MCF 10A (cell line): ENCODE measurements around the gene AGBL5. TPM values are rescaled to one million over a fixed set of nuclear protein-coding genes. Genes with fewer than 3 reads are reported as not detected.

Experiments
- BruUV-seq: library from RNA; stranded (reverse); fragments of 400-500 nt; replicated peaks from 2 replicates; lab custom pipeline; 2021; lab: Mats Ljungman, UMichigan
- CTCF ChIA-PET: fragments of 300-600 bp; sonication (Branson Sonifier 250); formaldehyde crosslinking; extraction: SDS; loops from one replicate; lab custom pipeline; 2021; ENCODE audit warnings: antibody characterized with exemption, inconsistent platforms; lab: Yijun Ruan, JAX
- POLR2A ChIA-PET: fragments of 300-600, 350-650 bp; sonication (Branson Sonifier 250); formaldehyde crosslinking; extraction: SDS; loops from one replicate; lab custom pipeline; 2020; ENCODE audit warnings: antibody characterized with exemption, inconsistent platforms; lab: Yijun Ruan, JAX
- DNase-seq: peaks from one replicate; pipeline ENCODE4 v3.0.0-alpha.2; 2018; ENCODE audit not compliant: unreplicated experiment
- H3K27ac Mint-ChIP-seq: one replicate; pipeline ENCODE4 v1.8.0; 2022; ENCODE audit warnings: mild to moderate bottlenecking, low read depth, mixed read lengths; ENCODE audit not compliant: unreplicated experiment
- H3K27me3 Mint-ChIP-seq: one replicate; pipeline ENCODE4 v1.8.0; 2022; ENCODE audit warnings: mixed read lengths; ENCODE audit not compliant: insufficient read depth, unreplicated experiment
- H3K36me3 Mint-ChIP-seq: one replicate; pipeline ENCODE4 v1.8.0; 2022; ENCODE audit warnings: mild to moderate bottlenecking, moderate library complexity, mixed read lengths; ENCODE audit not compliant: insufficient read depth, unreplicated experiment
- H3K4me1 Mint-ChIP-seq: one replicate; pipeline ENCODE4 v1.8.0; 2022; ENCODE audit warnings: mixed read lengths; ENCODE audit not compliant: insufficient read depth, unreplicated experiment
- H3K4me3 Mint-ChIP-seq: one replicate; pipeline ENCODE4 v1.8.0; 2022; ENCODE audit warnings: mild to moderate bottlenecking, moderate library complexity, mixed read lengths; ENCODE audit not compliant: unreplicated experiment
- H3K9me3 Mint-ChIP-seq: one replicate; pipeline ENCODE4 v1.8.0; 2022; ENCODE audit warnings: mixed read lengths; ENCODE audit not compliant: unreplicated experiment
- intact Hi-C: fragments of 100-400 bp; cut with micrococcal nuclease; formaldehyde crosslinking; loops from 2 replicates; pipeline ENCODE4 v1.14.1; 2022
- total RNA-seq: library from RNA; stranded (reverse); gene quantifications from 2 replicates; pipeline ENCODE4 v1.2.3, GENCODE V29; 2022
- TF ChIP-seq, protein P1 (sequence below): fragments of 200-600 bp; IDR thresholded peaks from one replicate; pipeline ENCODE4 v1.8.0; 2022; ENCODE audit warnings: antibody characterized with exemption, mild to moderate bottlenecking; ENCODE audit not compliant: unreplicated experiment

AGBL5 gene
- total RNA-seq, 1 experiment from 2014 or later: 22.7 TPM

DNA sequence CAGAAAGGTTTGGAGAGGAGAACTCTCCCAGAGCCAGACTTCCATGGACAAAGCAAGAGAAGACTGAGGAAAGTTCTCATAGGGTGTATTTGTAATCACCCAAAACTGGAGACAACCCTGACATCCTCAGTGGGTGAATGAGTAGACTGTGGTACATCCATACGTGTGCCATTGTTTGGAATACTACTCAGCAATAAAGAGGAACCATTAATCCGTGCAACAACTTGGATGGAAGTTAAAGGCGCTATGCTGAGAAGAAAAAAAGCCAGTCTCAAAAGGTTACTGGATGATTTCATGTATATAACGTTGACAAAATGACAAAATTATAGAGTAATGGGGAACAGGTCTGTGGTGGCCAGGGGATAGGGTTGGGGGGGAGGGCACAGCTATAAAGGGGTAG, 42.8 kb upstream of the AGBL5 start:
- TF ChIP-seq, protein P1, sequence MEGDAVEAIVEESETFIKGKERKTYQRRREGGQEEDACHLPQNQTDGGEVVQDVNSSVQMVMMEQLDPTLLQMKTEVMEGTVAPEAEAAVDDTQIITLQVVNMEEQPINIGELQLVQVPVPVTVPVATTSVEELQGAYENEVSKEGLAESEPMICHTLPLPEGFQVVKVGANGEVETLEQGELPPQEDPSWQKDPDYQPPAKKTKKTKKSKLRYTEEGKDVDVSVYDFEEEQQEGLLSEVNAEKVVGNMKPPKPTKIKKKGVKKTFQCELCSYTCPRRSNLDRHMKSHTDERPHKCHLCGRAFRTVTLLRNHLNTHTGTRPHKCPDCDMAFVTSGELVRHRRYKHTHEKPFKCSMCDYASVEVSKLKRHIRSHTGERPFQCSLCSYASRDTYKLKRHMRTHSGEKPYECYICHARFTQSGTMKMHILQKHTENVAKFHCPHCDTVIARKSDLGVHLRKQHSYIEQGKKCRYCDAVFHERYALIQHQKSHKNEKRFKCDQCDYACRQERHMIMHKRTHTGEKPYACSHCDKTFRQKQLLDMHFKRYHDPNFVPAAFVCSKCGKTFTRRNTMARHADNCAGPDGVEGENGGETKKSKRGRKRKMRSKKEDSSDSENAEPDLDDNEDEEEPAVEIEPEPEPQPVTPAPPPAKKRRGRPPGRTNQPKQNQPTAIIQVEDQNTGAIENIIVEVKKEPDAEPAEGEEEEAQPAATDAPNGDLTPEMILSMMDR: no peak
- ChIA-PET POLR2A (interaction anchor here (2.5 kb wide), 1 partner anchor 11 kb away, joined by 6 read pairs; no protein-coding TSS in a partner anchor), CTCF (interaction anchor here (0.9 to 1.2 kb wide), 2 partner anchors 8 to 76 kb away, joined by 3 to 6 read pairs; no protein-coding TSS in a partner anchor)
- DNase-seq: no peak
- H3K4me3 Mint-ChIP-seq: no peak overlapping the region
- BruUV-seq: no TSS peak
- H3K9me3 Mint-ChIP-seq: no peaks in the 10 kb centered on the region
- H3K27me3 Mint-ChIP-seq: no peaks in the 10 kb centered on the region
- no peak overlapping the region for H3K27ac Mint-ChIP-seq
- H3K4me1 Mint-ChIP-seq: peaks cover 13% of the 10 kb centered on the region
- no peaks in the 10 kb centered on the region for H3K36me3 Mint-ChIP-seq
- intact Hi-C loops: no loop called here

DNA sequence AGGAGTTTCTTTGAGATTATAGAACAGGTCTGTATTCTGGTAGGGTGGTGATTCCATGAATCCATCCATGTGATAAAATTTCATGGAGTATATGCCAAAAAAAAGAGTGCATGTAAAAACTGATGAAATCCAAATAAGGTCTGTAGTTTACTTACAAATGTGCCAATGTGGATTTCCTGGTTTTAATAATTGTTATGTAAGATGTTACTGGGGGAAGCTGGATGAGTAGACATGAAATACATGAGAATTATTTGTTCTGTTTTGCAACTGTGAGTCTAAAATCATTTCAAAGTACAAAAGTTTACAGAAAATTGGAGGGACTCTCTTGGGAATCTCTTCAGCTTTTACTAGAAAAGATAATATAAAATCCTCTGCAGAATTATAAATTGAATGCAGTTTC, 42.4 kb upstream of the AGBL5 start:
- DNase-seq: no peak
- no peak overlapping the region for H3K4me3 Mint-ChIP-seq
- H3K9me3 Mint-ChIP-seq: no peaks in the 10 kb centered on the region
- ChIA-PET CTCF (interaction anchor here (0.7 to 13.1 kb wide), 5 partner anchors 8 to 176 kb away, joined by 3 to 371 read pairs (median 3); no protein-coding TSS in a partner anchor), POLR2A (interaction anchor here (0.5 to 2.5 kb wide), 4 partner anchors 11 to 39 kb away, joined by 4 to 6 read pairs (median 4); no protein-coding TSS in a partner anchor)
- intact Hi-C loops: no loop called here
- H3K36me3 Mint-ChIP-seq: no peaks in the 10 kb centered on the region
- BruUV-seq: no TSS peak
- no peak overlapping the region for H3K27ac Mint-ChIP-seq
- H3K27me3 Mint-ChIP-seq: no peaks in the 10 kb centered on the region
- TF ChIP-seq, protein P1: no peak
- peaks cover 10% of the 10 kb centered on the region for H3K4me1 Mint-ChIP-seq

DNA sequence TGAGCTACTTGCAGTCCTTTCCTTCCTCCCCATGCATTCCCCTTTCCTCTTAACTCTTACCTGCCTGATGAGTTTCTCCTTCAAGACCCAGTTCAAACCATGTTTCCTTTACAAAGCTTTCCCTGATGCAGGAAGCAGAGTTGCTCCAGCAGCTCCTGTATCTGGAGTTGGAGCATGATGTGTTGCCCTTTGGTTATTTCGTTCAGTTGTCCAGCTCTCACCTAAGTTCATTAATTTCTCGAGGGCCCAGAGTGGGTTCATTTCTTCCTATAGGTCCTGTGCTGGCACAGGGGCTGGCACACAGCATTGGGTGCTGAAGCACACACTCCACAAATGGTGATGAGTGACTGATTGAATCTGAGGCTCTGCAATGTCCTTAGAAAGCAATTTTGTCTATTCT, 41.8 kb upstream of the AGBL5 start:
- H3K4me3 Mint-ChIP-seq: no peak overlapping the region
- DNase-seq: no peak
- TF ChIP-seq, protein P1: no peak
- peaks cover 10% of the 10 kb centered on the region for H3K4me1 Mint-ChIP-seq
- intact Hi-C loops: no loop called here
- no TSS peak for BruUV-seq
- H3K27ac Mint-ChIP-seq: no peak overlapping the region
- no peaks in the 10 kb centered on the region for H3K27me3 Mint-ChIP-seq
- H3K36me3 Mint-ChIP-seq: no peaks in the 10 kb centered on the region
- H3K9me3 Mint-ChIP-seq: no peaks in the 10 kb centered on the region
- CTCF ChIA-PET: interaction anchor here (0.7 to 13.1 kb wide), 6 partner anchors 22 to 176 kb away, joined by 3 to 371 read pairs (median 3); no protein-coding TSS in a partner anchor
- POLR2A ChIA-PET: interaction anchor here (0.5 to 2.5 kb wide), 5 partner anchors 12 to 40 kb away, joined by 4 to 6 read pairs (median 4); no protein-coding TSS in a partner anchor

DNA sequence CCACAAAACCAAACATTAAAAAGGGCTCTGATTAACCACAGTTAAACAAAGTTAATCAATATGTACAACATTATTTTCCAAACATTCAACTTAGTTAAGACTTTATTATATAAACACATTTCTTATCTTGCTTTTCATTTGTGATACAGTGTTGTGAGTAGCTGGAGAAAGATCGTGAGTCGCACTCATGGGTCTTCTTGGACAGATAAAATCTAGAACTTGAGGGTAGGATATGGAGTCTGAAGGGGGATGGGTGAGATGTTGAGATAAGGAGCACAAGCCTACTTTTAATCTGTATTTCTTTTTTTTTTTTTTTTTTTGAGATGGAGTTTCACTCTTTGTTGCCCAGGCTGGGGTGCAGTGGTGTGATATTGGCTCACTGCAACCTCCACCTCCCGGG, 41.3 kb upstream of the AGBL5 start:
- intact Hi-C loops: no loop called here
- H3K36me3 Mint-ChIP-seq: no peaks in the 10 kb centered on the region
- POLR2A ChIA-PET: interaction anchor here (0.7 to 2.5 kb wide), 7 partner anchors 12 to 283 kb away, joined by 3 to 6 read pairs (median 4); no protein-coding TSS in a partner anchor

More for the DNA sequence above, 41.3 kb upstream of the AGBL5 start:
- no TSS peak for BruUV-seq
- CTCF ChIA-PET: interaction anchor here (1.0 to 13.1 kb wide), 3 partner anchors 22 to 164 kb away, joined by 3 to 371 read pairs (median 7); no protein-coding TSS in a partner anchor
- TF ChIP-seq, protein P1: no peak
- H3K27me3 Mint-ChIP-seq: no peaks in the 10 kb centered on the region
- peaks cover 12% of the 10 kb centered on the region for H3K4me1 Mint-ChIP-seq
- H3K4me3 Mint-ChIP-seq: no peak overlapping the region
- peak overlapping the region; percentile 1 for H3K27ac Mint-ChIP-seq
- no peaks in the 10 kb centered on the region for H3K9me3 Mint-ChIP-seq
- no peak for DNase-seq
